Suppressor macrophage (primary cell): Measurements from ENCODE around the gene CDK13.

Experiments
- DNase-seq, 4 experiments: peaks; one replicate each; pipeline ENCODE4 v3.0.0-alpha.2; 2020 to 2022

Gene CDK13

DNA sequence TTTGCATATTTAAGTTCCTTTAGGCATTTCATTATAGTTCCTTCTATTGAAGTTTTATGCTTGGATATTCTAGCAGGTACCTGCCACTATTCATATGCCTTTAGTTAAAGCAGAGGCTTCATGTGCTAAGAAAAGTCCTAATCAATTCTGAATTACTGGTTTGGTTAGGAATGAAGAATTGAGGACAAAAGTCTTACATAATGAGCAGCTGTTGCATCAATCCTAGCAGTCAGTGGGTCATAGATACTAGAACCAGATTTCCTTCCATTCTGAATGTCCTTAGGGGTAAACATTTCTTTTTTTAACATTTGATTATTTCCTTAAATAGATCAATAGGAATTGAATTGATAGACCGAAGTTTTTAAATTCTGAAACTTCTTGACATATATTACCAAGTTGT lies 59.2 kb downstream of the CDK13 start:
- no peak for DNase-seq

DNA sequence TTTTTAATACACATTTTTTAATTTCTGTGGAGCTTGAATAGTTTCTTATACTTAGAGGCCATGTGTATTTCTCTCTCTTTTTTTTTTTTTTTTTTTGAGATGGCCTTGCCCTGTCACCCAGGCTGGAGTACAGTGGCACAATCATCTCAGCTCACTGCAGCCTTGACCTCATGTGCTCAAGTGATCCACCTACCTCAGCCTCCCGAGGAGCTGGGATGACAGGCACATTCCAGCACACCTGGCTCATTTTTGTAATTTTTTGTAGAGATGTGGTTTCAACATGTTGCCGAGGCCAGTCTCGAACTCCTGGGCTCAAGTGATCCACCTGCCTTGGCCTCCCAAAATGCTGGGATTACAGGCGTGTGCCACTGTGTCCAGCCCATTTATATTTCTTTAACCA lies 64.3 kb downstream of the CDK13 start:
- no peak for DNase-seq

DNA sequence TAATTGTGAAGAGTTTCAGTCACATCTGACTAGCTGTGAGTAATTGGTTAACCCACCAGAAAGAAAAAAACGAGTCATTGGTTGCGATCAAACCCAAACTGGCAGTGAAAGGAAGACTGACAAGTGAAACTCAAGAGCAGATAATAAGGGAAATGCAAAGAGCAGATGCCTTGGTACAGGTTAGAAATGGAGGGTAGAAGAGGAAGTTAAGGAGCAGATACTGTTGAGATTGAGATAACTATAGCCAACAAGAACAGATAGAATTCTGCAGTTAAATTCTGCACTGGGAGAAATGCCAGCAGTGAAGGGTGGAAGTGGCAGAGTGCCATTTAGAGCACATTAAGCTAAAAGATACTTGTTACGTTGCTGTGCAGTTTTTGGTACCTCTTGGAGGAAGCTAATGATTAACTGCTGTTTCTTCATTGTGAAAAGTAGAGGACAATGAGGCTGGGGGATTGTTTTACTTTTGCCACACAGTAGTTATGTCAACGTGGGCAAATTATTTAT lies 65.8 kb downstream of the CDK13 start:
- DNase-seq: peak in 2 of 4 experiments; percentile 4 to 5

DNA sequence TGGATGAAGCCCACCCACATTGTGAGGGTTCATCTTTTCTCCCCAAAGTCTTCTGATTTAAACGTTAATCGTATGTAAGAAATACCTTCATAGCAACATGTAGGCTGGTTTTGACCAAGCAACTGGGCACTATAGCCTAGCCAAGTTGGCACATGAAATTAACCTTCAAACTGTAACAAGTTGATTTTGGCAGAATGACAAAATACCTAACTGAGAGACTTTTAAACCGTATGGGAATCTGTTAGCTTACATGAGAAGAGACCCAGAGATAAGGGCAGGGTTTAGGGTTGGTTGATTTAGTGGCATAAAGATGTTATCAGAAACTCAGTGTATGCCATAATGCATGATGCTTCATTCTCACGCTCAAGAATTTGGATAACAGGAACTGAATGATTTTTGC lies 69.5 kb downstream of the CDK13 start:
- no peak for DNase-seq

DNA sequence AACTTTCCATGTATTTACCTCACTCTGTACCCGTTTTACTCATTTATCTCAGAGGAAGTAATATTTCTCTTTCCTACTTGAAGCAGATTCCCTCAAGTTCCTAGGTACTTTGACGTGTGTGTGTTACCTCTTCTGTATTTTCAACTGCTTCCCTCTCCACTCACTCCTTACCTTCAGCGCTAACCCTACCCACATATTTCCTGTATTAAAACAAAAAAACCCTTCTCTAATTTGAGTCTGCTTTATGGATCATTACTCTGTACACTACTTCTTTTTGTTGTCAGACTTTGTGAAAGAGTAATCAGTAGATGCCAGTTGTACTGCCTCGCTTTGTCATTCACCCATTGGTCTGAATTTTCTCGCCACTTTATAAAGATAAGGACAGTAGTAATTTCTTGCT lies 74.0 kb downstream of the CDK13 start:
- no peak for DNase-seq

DNA sequence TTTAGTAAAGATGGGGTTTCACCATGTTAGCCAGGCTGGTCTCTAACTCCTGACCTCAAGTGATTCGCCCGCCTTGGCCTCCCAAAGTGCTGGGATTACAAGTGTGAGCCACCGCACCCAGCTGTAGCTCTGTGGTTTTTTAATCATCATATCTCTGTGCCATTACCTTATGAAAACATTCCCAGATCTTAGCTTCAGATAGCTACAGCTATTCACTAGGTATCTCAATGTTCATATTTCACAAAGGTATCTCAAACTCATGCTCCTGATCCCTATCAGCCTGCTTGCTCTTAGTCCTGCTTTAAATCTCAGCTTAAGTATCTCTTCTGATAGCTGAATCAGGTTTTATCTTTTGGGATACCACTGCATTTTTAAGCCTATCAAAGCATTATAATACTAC lies 74.8 kb downstream of the CDK13 start:
- no peak for DNase-seq

DNA sequence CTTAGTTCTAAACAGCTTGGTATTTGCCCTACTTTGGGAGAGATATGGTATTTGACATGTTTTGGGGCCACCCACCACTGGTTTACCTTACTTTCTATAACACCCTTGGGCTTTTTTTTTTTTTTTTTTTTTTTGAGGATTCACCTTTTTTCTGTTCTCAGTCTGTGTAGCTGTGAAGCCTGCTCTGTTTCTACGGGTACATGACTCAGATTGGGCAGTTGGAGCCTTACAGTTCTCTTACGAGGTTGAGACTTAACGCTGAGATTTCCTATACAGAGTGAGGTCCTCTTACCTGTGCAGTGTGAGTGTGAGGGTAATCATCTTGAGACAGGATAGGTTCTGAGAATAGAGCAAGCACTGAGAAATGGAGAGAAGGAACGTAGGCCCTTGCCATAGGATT lies 77.5 kb downstream of the CDK13 start:
- no peak for DNase-seq

DNA sequence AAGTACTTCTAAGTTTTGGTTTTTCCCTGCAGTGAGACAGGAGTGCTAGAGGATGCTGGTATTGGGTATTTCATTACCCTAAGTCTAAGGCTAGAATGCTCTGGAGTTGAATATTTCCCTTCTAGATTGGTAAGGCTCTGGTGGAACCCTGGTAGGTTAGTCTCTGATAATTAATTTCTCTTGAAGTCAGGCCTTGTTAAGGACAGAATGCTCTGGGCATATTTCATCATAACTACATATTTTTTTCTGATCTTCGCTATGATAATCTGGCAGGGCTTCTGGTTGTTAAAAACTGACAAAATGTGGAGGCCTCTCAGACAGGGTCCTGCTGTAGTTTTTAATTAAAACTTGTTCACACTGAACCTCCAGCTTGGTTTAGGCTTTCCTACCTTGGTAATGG lies 83.8 kb downstream of the CDK13 start:
- DNase-seq: no peak

DNA sequence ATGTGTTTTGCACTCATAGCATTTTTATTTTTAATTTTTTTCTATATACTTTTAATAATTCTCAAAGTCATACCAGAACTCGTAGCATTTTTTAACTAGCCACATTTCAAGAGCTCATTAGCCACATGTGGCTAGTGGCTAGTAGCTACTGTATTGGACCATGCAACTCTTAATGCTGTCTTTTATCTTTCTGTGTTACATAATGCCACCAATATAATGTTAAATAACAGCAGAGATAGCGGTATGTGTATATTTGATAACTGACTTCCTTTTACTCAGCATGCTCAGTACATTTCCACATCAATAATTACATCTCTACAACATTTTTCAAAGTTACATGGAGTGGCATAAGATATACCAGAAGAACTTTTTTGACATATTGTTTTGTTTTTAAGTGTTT lies 91.4 kb downstream of the CDK13 start:
- DNase-seq: no peak

DNA sequence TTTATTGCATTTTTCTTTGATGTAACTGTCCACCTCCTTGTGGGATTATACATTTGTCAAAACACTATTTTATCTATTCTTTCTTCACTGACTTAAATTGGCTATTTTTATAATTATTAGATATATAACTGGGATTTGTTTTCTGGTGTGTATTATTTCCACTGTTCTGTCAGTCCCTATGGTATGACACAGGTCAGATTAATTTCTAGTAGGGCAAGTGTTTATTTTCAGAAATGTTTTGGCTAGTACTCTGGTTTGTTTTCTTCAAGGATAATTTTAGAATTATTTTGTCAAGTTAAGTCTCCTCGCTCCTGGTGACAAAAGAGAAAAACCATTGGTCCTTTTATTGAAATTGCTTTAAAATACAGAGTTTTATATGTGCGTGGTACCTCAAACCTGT lies 93.1 kb downstream of the CDK13 start:
- DNase-seq: no peak

DNA sequence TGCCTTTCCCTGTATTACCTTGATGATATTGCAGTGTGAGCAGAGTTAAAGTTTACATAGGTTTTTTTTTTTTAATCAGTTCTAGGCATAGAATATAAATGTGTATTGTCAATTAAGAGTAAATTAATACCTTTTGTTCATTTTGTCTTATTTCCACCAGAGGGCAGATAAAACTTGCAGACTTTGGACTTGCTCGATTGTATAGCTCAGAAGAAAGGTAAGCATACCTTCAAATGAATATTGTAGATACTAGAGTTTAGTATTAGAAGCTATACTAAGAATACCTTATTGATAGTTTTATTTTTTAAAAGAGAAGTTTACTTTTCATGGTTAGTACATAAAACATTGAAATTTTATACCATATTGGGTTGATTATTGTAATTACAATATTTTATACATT lies 97.6 kb downstream of the CDK13 start:
- no peak for DNase-seq

DNA sequence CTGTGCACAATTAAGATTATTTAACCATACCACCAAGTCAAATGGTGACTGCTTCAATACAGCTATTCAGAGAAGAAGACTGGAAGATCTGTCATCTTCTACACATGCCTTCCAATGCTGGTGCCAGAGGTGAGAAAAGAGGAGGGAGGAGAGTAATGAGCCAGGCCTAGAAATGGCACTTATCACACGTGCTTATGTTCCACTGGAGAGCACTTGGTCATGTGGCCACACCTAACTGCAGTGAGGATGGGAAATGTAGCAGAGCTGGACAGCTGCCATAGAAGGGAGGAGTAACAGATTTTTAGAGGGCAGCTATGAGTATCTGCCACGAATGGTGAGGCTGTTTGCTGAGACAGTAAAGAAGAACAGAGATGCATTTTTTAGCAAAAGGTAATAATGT lies 107.2 kb downstream of the CDK13 start:
- no peak for DNase-seq

DNA sequence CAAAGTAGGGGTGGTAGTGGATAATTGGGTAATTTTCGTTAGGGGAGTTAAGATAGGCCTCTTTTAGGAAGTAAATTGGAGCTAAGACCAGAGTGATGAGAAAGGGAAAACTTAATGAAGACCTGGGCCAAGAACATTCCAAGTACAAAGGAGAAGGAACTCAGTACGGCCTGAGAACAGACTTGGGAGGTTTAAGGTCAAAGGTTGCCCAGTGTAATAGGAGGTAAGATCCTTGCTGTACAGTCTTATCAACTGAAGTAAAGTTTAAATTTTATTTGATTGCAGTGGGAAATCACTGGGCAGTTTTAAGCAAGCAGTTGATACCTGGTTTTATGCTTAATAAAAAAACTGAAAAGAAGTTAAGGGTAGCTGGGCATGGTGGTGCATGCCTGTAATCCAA lies 108.0 kb downstream of the CDK13 start:
- no peak for DNase-seq

DNA sequence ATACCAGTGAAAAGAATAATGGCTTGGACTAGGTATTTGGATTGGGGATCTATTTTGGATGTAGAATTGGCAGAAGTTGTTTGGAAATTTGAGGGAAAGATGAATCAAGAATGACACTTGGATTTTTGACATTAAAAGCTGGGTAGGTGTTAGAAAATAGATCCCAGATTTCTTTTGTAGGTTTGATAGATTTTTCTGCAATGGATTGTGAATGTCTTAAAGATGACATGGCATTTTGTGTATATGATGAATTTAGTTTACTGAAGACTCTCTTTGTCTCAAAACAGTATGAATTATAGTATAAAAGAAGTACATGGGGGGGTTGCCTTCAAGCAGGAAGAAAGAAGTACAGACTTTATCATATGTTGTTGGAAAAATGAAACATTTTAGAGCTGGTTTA lies 108.6 kb downstream of the CDK13 start:
- no peak for DNase-seq

DNA sequence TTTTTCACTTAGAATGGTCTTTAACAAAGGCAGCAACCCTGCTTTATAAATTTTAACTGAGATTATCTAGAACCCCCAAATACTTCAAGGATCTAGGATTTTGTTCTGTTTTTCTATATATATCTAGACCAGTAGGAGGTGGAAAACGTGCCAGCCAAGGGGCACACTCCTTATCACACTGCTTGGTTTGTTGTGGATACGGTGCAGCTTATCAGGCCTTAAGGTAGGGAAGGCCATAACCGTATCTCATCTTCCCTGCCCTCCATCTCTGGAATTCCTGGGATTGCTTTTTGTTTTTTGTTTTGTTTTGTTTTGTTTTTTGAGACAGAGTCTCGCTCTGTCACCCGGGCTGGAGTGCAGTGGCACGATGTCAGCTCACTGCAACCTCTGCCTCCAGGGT lies 109.0 kb downstream of the CDK13 start:
- no peak for DNase-seq

DNA sequence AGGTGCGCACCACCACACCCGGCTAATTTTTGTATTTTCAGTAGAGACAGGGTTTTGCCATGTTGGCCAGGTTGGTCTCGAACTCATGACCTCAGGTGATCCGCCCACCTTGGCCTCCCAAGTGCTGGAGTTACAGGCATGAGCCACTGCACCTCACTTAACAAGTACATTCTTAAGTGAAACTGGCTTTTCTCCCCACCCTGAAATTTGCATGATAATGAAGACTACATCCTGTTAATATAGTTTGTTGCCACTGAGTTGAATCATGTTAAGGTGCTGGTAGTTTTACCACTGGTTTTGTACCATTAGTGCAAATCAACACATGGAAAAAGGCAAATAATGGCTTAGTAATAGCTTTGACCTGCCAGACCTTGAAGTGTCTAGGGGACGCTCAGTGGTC lies 122.2 kb downstream of the CDK13 start:
- DNase-seq: no peak

DNA sequence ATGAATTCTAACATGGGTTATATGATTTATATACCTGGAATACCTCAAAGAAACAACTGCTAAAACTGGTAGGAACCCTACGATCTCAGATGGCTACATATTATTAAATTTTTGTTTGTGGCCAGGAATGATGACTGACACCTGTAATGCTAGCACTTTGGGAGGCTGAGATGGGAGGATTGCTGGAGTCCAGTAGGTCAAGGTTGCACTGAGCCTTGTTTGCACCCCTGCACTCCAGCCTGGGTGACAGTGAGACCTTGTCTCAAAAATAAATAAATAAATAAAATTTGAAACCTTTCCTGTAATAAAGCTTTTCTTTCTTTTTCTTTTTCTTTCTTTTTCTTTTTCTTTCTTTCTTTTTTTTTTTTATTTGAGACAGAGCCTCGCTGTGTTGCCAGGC lies 123.2 kb downstream of the CDK13 start:
- DNase-seq: no peak

DNA sequence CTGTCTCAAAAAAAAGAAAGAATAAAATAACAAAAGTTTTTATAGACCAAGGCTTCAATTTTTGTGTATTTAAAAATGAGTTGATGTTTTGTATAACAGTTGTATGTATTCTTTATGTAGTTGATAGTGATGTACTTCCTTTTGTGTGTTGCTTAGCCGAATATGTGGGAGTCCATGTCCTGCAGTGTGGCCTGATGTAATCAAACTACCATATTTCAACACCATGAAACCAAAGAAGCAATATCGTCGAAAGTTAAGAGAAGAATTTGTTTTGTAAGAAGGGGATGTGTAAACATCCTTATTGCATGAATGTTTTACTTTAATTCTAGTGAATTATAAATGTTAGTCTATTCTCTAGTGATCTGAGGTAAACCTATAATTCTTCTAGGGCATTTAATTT lies 127.8 kb downstream of the CDK13 start:
- DNase-seq: peak; percentile 44 to 87 (median 66)

DNA sequence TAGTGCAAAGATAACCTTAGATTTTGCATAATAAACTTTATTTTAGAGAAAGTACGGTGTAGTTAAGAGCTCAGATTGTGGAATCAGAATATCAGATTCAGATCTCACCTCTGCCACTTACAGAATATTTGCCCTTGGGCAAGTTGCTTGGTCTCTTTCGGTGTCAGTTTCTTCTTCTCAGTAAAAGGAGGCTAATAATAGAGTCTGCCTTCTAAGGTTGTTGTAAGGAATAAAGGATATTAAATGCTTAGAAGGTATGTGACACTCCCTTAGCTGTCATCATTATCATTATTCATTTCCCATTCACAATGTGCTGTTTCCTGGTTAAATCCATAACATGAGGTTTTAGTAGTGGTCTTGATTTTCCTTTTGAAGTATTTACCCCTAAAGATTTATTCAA lies 142.1 kb downstream of the CDK13 start:
- DNase-seq: no peak

DNA sequence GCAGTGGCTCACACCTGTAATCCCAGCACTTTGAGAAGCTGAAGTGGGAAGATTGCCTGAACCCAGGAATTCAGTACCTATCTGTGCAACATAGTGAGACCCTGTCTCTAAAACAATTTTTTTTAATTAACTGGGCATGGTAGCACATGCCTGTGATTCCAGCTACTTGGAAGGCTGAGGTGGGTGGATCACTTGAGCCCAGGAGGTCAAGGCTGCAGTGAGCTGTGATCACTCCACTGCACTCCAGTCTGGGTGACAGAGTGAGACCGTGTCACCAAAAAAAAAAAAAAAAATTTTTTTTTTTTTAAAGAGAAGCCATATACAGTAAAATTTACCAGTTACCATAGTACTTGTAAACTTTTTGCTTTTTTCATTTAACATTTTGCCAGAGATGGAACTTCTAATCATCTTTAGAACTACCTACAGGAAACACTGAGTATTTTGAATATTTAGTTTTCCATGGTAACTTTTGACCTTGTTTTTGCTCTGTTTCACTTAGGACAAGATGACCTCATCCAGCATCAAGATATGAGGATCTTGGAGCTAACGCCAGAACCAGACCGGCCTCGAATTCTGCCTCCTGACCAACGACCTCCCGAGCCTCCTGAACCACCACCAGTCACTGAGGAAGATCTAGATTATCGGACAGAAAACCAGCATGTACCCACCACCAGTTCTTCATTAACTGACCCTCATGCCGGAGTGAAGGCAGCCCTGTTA lies 143.7 kb downstream of the CDK13 start:
- DNase-seq: no peak

DNA sequence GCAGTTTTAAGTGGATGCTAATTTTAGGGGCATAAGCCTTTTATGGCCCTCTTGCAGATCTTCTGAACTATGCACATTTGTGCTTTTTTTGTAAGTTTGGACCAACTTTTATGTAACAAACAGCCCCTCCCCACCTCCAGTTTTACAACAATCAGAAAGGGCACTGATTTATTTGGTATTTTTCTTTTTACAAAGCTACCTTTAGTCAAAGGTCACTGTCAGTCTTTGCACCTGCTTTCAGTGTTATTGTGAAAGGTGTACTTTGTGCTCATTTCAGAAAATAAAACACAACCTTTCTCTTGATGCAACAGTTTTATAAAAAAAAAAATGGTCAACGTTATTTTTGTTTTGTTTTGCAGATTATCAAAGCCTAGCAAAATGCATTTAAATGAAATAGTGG lies 145.2 kb downstream of the CDK13 start:
- no peak for DNase-seq

DNA sequence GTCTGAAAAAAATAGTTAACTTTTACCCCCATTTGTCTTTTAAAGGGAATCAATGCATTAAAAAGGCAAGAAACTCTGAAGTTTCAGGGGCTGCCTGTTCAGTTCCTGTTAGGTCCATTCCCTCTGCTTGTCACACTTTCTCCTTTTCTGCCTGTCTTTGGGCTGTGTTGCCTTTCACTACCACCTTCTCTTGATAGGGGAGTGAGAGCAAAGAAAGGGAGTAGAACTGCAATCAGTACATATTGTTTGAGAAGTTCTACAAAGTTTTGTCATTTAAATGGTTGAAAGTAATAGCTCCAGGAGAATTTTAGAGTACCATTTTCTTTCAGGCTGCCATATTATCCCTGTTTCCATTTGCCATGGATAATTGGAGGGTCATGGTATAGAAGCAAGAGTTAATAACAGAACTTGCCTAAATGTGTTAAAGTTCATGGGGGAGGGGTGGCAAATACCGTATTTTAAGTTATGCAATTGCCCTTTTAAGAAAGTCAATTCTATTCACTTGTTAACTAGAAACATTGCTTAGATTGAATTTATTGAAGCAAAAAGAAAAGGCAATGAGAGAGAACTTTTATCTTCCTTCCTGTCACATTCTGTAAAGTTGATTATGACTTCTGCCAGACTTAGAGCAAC lies 145.8 kb downstream of the CDK13 start:
- DNase-seq: no peak

DNA sequence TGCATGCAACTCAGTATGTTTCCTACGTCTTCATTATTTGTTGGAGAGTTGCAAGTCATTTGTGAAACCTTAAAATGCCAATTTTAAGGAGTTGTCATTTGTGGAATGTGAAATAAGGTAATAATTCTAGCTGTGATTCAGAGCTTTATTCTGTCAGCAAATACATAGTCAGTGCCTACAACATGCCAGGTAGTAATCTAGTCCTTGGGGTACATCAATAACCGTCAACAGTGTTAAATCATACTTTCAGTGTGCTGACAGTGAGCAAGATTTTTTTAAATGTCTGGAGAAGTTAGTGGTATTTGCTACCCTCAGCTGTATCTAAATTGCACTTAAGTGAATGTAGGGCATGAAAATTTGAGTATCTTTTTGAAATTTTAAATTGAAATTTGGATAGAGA lies 147.7 kb downstream of the CDK13 start:
- DNase-seq: no peak

DNA sequence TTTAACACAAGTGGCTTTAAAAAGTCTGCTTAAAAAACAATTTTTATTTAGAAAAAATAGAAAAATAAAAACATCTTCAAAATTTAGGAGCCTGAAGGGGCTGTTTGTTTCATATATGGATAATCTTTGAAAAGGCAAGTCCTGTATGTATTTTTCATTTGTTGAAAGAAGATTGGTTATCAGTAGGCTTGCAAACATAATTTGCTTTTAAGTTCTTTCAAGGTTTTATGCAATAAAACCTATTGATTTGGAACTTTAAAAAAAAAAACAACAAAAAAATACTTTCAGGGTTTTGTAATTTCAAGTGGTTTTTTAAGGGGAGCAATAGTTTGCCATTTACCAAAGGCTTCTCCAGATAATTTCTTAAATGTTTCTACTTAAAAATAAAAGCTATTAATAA lies 148.8 kb downstream of the CDK13 start:
- DNase-seq: no peak

DNA sequence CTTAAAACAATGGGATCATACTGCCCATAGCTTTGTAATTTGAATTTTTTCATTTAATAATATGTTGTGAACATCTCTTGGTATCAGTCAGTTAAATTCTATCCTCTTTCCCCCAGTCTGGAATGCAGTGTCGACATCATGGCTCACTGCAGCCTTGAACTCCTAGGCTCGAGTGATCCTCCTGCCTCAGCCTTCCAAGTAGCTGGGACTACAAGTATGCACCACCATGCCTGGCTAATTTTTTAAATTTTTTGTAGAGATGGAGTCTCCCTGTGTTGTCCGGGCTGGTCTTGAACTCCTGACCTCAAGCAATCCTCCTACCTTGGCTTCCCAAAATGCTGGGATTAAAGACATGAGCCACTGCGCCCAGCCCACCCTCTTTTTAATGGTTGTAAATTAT lies 149.8 kb downstream of the CDK13 start:
- DNase-seq: no peak
